GM12873 (cell line): Measurements from ENCODE around the gene WDSUB1.

Source experiments
- TF ChIP-seq, protein P1 (sequence below): IDR thresholded peaks from 2 replicates; pipeline ENCODE4 v1.5.1; 2012; ENCODE audit warnings: low read depth, mild to moderate bottlenecking, moderate library complexity, low read length, control low read depth; ENCODE audit not compliant: insufficient read depth; ENCODE audit errors: missing control alignments

Gene WDSUB1, protein sequence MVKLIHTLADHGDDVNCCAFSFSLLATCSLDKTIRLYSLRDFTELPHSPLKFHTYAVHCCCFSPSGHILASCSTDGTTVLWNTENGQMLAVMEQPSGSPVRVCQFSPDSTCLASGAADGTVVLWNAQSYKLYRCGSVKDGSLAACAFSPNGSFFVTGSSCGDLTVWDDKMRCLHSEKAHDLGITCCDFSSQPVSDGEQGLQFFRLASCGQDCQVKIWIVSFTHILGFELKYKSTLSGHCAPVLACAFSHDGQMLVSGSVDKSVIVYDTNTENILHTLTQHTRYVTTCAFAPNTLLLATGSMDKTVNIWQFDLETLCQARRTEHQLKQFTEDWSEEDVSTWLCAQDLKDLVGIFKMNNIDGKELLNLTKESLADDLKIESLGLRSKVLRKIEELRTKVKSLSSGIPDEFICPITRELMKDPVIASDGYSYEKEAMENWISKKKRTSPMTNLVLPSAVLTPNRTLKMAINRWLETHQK

DNA sequence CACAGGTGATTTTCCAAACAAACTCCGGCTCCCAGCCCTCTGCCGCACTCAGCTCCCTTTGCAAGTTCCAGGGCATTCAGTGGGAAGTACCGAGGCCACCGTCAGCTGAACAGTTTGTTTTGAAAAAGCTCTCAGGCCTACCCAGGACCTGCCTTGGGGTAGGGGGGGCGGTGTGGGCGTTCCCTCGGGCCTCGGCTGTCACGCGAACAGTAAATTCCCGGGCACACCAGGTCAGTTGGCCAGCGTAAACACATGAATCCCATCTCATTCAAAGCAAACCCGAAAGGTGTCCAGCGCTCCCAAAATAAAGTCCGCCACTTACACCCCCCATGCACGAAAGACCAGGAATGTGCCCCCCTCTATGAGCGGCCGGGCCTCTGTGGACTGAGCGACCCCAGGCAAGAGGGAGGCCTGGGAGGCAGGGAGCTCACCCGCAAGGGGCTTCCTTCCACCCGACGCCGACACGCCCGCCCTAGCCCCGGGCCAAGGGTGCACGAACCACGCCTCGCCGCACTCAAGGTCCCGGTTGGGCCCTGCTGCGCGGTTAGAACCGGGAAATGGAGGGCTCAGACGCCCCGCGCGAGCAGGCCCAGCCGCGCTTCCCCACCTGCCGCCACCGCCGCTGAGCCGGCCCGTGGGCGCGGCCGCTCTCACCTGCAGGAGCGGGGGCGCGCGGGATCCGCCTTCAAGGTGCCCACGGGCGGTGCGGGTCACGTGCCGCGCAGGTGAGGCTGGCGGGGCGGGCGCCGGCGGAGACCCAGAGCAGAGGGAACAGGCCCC lies at the start of gene WDSUB1:
WDSUB1 (minus strand) TSS at position 775 of the 780 bp plus-strand sequence. CDS start 3,634 bp downstream, outside the sequence.
- TF ChIP-seq, protein P1, sequence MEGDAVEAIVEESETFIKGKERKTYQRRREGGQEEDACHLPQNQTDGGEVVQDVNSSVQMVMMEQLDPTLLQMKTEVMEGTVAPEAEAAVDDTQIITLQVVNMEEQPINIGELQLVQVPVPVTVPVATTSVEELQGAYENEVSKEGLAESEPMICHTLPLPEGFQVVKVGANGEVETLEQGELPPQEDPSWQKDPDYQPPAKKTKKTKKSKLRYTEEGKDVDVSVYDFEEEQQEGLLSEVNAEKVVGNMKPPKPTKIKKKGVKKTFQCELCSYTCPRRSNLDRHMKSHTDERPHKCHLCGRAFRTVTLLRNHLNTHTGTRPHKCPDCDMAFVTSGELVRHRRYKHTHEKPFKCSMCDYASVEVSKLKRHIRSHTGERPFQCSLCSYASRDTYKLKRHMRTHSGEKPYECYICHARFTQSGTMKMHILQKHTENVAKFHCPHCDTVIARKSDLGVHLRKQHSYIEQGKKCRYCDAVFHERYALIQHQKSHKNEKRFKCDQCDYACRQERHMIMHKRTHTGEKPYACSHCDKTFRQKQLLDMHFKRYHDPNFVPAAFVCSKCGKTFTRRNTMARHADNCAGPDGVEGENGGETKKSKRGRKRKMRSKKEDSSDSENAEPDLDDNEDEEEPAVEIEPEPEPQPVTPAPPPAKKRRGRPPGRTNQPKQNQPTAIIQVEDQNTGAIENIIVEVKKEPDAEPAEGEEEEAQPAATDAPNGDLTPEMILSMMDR: no peak

DNA sequence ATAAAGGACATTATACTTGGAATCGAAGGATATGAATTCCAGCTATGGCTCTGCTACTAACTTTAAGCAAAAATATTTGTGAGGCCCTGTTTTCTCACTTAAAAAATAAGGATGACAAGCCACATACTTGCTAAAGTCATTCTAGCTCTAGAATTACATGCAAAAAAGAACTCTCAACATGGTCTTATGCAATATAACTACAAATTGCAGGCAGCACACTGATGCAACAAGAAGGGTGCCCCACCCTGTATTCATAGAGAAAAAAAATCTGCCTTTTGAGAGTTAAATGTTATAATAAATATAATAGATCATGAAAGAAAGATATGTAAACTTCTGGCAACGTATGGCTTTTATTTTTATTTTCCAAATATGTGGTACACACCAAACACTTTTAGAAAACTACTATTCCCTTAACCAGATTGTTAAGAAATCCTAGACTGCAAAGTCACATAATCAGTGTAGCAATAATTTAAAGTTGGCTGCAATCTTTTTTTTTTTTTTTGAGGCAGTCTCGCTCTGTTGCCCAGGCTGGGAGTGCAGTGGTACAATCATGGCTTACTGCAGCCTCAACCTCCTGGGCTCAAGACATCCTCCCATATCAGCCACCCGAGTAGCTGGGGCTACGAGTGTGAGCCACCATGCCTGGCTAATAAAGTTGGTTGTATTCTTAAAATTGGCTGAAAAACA lies 40.2 kb upstream of the WDSUB1 start:
- TF ChIP-seq, protein P1: no peak

DNA sequence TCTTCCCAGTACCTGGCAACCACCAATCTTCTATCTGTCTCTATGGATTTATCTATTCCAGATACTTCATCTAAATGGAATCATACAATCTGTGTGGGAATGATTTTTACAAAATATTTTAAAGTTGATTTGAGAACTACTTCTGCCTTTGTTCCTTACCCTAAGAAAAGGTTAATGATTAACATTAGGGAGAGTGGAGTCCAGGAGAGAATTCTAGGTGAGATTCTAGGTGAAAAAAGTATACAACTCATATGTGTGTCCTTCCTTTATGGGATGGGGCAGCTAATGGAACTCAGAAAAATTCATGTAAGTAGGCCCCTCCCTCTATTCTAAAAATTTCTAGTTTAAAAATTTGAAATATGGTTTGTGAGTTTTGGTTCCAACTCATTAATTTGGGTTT lies 35.9 kb upstream of the WDSUB1 start:
- TF ChIP-seq, protein P1: no peak

DNA sequence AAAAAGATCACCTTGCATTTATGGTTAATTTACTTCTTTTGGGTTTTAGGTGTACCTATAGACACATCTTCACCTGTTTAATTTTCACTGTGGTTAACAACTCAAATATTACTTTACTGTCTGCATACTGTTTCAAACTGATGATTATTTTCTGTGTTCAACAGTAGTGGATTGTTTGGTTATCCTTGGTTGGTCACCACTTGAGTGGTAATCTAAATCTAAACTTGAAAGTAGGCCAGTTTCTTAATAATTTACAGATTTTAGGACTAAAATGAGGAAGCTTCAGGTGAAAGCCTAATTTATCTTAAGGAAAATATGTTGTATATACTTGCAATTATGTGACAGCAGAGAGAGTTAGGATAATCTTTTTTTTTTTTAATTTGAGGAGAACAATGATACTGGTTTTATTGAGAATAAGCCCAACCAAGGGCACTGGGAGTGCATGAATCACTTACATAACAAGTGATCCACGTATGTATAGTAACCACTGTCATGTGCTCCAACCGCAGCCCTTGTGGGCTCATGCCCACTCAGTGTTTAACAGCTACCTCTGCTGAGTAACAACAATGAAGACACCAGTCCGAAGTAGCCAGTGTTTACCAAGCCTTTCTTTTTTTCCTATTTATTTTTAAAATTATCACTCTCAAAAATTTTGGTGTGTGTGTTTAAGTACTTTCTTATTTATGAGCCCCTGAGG lies 31.0 kb upstream of the WDSUB1 start:
- TF ChIP-seq, protein P1: no peak

DNA sequence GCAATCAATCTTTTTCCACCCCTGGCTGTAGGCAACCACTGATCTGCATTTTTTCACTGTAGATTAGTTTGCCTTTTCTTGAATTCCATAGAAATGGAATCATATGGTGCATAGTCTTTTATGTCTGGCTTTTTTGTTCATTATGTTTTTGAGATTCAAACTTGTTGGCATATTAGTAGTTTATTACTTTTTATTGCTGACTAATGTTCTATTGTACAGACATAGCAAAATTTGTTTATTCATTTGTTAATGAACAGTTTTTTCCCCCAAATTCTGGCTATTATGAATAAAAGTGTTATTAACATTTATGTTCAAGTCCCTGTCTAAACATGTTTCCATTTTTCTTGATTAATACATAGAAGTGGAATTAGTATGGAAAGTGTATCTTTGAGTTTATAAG lies 21.4 kb upstream of the WDSUB1 start:
- TF ChIP-seq, protein P1: no peak

DNA sequence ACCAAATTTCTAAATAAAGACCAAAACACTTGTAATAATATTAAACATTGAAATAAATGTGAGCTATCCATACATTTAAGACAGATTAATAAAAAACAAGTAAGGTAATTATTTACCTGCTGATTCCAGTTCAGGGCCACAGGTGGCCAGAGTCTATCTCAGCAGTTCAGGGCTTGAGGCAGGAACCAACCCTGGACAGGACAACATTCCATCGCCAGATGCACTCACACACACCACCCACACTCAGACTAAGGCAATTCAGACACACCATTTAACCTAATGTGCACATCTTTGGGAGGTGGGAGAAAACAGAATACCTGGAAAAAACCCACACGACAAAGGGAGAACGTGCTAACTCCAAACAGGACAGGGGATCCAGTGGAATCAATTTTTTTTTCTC lies 14.1 kb upstream of the WDSUB1 start:
- TF ChIP-seq, protein P1: no peak
